HT-29 (cell line): ENCODE data around the gene KANK2. TPM values are rescaled to one million over a fixed set of nuclear protein-coding genes. Genes with fewer than 3 reads are reported as not detected.
"Not testable (repeated sequence)": the region's sequence is repeated elsewhere in the genome, so short reads cannot be mapped to it uniquely, and the experiment has no call there.

Source experiments
- DNase-seq: peaks from one replicate; pipeline ENCODE4 v3.0.0-alpha.2; 2015; ENCODE audit warnings: low spot score
- total RNA-seq: library from RNA; depleted of rRNA; stranded (reverse); fragments of >200 nt; shearing (Covaris generic); gene quantifications from 2 replicates; pipeline ENCODE4 v1.2.3, GENCODE V29; 2014; rRNA removed

KANK2 gene
- total RNA-seq, 1 experiment from 2014 or later, result 35.8 TPM

GRCh38 chr19:11140896-11141295 lies 56.4 kb downstream of the KANK2 start:
- DNase-seq, result no peak

- not testable (repeated sequence) for DNase-seq
These were observed 57.3 kb downstream of the KANK2 start for GRCh38 chr19:11140023-11140538.

GRCh38 chr19:11138601-11139300 lies 58.6 kb downstream of the KANK2 start:
- DNase-seq, result peak; percentile 74

- peak; percentile 70 for DNase-seq
These were observed 59.6 kb downstream of the KANK2 start for GRCh38 chr19:11137542-11138384.

GRCh38 chr19:11136400-11137101 lies 60.8 kb downstream of the KANK2 start:
- no peak for DNase-seq

DNA sequence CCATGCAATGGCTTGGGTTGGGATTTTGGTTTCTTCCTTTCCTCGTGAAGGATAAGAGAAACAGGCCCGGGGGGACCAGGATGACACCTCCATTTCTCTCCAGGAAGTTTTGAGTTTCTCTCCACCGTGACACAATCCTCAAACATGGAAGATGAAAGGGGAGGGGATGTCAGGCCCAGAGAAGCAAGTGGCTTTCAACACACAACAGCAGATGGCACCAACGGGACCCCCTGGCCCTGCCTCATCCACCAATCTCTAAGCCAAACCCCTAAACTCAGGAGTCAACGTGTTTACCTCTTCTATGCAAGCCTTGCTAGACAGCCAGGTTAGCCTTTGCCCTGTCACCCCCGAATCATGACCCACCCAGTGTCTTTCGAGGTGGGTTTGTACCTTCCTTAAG lies 65.9 kb downstream of the KANK2 start:
- no peak for DNase-seq

DNA sequence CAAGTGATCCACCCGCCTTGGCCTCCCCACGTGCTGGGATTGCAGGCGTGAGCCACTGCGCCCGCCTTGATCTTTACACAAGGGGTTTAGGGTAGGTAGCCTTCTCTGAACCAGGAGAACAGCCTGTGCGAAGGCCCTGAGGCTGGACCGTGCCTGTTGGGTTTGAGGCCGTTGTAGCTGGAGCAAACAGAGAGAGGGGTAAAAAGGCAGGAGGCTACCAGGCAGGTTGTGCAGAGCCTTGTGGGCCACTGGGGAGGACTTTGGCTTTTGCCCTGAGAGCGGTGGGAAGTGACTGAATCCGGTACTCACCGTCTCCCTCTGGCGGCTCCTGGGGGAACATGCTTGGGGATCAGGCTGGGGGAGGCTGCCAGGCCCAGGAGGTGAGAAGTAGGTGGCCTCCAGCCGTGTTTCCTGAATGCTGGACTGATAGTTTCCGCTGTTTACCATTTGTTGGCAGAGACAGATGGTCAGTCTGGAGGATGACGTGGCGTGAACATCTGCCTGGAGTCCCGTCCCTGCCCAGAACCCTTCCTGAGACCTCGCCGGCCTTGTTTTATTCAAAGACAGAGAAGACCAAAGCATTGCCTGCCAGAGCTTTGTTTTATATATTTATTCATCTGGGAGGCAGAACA lies 66.4 kb downstream of the KANK2 start:
- peak; percentile 82 for DNase-seq

DNA sequence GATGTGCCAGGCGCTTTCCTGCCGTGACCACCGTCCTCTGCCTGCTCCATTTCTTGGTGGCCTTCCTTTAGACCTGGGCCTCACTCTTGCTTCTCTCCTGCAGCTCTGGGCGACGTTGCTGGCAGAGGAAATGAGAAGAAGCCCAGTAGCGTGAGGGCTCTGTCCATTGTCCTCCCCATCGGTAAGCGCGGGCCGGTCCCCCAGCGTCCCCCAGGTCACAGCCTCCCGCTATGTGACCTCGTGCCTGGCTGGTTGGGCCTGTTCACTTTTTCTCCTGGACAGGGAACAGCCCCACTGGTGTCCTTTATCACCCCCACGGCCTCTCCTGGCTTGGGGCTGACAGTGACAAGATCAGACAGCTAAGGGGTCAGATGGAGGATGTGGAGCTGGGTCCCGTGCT lies 69.4 kb downstream of the KANK2 start:
- DNase-seq, result no peak

DNA sequence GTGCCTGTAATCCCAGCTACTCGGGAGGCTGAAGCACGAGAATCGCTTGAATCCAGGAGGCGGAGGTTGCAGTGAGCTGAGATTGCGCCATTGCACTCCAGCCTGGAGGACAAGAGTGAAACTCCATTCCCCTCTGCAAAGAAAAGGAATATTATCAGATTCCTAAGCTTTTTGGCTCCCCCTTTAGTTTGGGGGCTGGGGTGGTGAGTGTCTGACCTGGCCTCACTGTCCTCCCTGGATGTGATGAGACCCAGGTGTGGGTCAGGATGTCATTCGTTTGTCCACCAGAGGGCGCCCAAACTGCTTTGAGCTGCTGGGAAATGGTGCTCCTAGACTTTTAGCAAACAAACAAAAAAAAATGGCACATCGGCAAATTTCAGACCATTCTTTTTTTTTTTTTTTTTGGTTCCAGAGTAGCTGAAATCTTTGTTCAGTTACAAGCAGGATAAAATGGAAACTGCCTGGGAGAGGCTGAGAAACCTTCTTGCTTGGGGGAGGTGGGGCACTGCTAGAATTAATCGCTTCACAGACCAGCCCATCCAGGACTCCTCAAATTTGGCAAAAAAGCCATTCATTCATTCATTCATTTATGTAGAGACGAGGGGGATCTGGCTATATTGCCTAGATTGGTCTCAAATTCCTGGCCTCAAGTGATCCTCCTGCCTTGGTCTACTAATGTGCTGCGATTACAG lies 71.2 kb downstream of the KANK2 start:
- DNase-seq, result peak; percentile 75

DNA sequence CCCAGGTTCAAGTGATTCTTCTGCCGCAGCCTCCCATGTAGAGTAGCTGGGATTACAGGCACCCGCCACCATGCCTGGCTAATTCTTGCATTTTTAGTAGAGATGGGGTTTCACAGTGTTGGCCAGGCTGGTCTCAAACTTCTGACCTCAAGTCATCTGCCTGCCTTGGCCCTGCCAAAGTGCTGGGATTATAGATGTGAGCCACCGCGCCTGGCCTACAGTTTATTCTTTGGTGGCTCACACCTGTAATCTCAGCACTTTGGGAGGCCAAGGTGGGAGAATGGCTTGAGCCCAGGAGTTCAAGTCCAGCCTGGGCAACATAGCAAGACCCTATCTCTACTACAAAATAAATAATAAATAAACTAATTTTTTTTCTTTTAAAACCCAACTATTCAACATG lies 73.2 kb downstream of the KANK2 start:
- DNase-seq, result not testable (repeated sequence)

GRCh38 chr19:11123114-11123513 lies 74.2 kb downstream of the KANK2 start:
- no peak for DNase-seq

DNA sequence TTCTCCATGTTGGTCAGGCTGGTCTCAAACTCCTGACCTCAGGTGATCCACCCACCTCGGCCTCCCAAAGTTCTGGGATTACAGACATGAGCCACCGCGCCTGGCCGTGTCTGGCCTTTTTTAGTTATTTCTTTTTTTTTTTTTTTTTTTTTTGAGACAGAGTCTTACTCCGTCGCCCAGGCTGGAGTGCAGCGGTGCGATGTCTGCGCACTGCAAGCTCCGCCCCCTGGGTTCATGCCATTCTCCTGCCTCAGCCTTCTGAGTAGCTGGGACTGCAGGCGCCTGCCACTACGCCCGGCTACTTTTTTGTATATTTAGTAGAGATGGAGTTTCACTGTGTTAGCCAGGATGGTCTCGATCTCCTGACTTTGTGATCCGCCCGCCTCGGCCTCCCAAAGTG lies 75.4 kb downstream of the KANK2 start:
- not testable (repeated sequence) for DNase-seq

DNA sequence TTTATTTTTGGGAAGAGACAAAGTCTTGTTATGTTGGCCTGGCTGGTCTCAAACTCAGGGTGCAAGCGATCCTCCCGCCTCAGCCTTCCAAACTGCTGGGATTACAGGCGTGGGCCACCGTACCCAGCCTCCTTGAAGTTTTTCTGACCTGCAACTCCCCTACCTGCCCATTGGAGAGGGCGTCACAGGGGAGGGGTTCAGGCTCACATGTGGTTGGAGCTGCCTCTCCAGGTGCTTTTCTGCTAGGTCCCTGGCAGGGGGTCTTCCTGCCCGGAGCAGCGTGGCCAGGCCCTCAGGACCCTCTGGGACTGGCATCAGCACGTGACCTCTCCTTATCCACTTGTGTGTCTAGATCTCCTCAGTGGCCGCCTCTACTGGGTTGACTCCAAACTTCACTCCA lies 80.8 kb downstream of the KANK2 start:
- no peak for DNase-seq

GRCh38 chr19:11115895-11116446 lies 81.4 kb downstream of the KANK2 start:
- DNase-seq, result no peak

DNA sequence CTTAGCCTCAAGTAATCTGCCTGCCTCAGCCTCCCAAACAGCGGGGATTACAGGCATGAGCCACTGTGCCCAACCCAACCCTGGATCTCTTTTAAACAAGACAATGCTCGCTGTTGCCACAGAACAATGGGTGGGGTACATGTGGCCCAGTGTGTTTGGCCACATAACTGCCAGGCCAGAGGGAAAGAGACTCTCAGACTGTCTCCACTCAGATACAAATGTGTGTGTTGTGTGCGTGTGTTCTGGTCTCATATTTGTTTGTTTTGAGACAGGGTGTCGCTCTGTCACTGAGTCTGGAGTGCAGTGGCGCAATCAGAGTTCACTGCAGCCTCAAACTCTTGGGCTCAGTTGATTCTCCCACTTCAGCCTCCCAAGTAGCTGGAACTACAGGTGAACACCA lies 82.3 kb downstream of the KANK2 start:
- DNase-seq, result no peak

Other genes with a start within 250 kb of the KANK2 start
- gene SMARCA4, start 236.5 kb downstream of the KANK2 start, total RNA-seq, result 108 and 154 TPM in 2 replicates
- 202 and 218 TPM in 2 replicates for gene LDLR, start 108.1 kb downstream of the KANK2 start, total RNA-seq
- 98.0 and 106 TPM in 2 replicates for gene SPC24, start 41.8 kb downstream of the KANK2 start, total RNA-seq
- gene ANGPTL8, start 42.1 kb upstream of the KANK2 start, total RNA-seq, result not detected in 2 replicates
- 12.7 and 19.4 TPM in 2 replicates for gene DOCK6, start 65.0 kb upstream of the KANK2 start, total RNA-seq
- not detected in 2 replicates for gene TSPAN16, start 98.6 kb upstream of the KANK2 start, total RNA-seq
- 17.5 and 20.5 TPM in 2 replicates for gene RAB3D, start 142.1 kb upstream of the KANK2 start, total RNA-seq
- gene TMEM205, start 148.7 kb upstream of the KANK2 start, total RNA-seq, result 81.5 and 97.3 TPM in 2 replicates
- gene CCDC159, start 149.0 kb upstream of the KANK2 start, total RNA-seq, result 3.5 and 9.2 TPM in 2 replicates
- 1.7 and 3.6 TPM in 2 replicates for gene PLPPR2, start 157.9 kb upstream of the KANK2 start, total RNA-seq
- 3.9 and 5.4 TPM in 2 replicates for gene SWSAP1, start 177.1 kb upstream of the KANK2 start, total RNA-seq
- gene EPOR, start 186.8 kb upstream of the KANK2 start, total RNA-seq, result 3.7 and 3.8 TPM in 2 replicates
- 69.4 and 71.5 TPM in 2 replicates for gene RGL3, start 221.8 kb upstream of the KANK2 start, total RNA-seq
- not detected in 2 replicates for gene ODAD3, start 237.6 kb upstream of the KANK2 start, total RNA-seq
- 145 and 159 TPM in 2 replicates for gene PRKCSH, start 238.1 kb upstream of the KANK2 start, total RNA-seq